ENCODE data around the gene ODAPH. TPM values are rescaled to one million over a fixed set of nuclear protein-coding genes. Genes with fewer than 3 reads are reported as not detected.
A peak's percentile ranks its signal among the peaks of the same experiment; 100 is the strongest.
"Not testable (repeated sequence)": the region's sequence is repeated elsewhere in the genome, so short reads cannot be mapped to it uniquely, and the experiment has no call there.

ODAPH gene
- total RNA-seq, 1 donor from 2014 or later: 0.63 TPM

DNA sequence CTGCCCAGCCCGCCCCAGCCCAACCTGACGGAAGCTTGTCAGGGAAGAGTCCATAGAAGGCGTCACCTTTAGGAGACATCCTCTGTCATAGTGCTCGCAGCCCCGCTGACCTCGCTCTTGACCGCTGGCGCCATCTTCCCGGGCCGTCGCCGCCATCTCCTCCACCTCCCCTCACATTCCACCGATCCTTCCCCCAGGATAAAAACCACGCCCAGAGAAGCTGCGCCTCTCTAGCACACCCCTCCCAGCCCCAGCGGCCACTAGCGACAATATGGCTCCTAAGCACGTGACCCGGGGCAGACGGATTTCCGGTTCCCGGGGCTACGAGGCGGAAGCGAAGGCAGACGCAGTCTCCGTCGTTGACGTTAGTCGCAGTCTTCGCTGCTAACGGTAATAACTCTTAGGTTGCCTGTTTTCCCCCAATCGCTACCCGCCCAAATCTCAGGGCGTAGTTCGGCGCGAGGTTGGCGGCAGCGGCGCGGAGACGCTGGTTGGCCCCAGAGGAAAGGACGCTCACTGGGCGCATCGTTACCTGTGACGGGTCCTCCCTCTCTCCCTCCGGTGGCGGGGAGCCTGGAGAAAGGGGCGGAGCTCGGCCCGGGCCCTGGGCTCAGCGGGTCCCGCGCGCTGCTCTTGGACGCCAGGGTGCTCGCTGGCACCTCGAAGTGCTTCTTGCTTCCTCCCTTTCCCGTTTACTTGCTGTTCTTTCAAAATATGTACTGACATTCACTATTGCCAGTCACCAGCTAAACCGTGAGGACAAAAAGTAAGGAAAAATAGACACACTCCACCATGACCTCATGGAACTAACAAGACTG lies 41.5 kb upstream of the ODAPH start, which contains the start of the genes RCHY1 and THAP6:
Gene RCHY1, minus strand, starts transcription at position 273 of the 818 bp plus-strand sequence. Its CDS starts 117 bp downstream, at position 156.
Gene THAP6, plus strand, starts transcription at position 343 of the 818 bp plus-strand sequence. CDS start 980 bp downstream, outside the sequence.
- Histone ChIP-seq H3K27me3 (ENCODE audit: control insufficient read depth, insufficient read depth, low read length) (no peaks in the 10 kb centered on the region), H3K4me3 (ENCODE audit: low read depth, low read length) (peak within 1 kb of the TSS; percentile 63), H3K36me3 (ENCODE audit: control insufficient read depth, insufficient read depth, low read length) (no peaks in the 10 kb centered on the region)
- TF ChIP-seq, protein P1, sequence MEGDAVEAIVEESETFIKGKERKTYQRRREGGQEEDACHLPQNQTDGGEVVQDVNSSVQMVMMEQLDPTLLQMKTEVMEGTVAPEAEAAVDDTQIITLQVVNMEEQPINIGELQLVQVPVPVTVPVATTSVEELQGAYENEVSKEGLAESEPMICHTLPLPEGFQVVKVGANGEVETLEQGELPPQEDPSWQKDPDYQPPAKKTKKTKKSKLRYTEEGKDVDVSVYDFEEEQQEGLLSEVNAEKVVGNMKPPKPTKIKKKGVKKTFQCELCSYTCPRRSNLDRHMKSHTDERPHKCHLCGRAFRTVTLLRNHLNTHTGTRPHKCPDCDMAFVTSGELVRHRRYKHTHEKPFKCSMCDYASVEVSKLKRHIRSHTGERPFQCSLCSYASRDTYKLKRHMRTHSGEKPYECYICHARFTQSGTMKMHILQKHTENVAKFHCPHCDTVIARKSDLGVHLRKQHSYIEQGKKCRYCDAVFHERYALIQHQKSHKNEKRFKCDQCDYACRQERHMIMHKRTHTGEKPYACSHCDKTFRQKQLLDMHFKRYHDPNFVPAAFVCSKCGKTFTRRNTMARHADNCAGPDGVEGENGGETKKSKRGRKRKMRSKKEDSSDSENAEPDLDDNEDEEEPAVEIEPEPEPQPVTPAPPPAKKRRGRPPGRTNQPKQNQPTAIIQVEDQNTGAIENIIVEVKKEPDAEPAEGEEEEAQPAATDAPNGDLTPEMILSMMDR (IDR thresholded peaks at IDR 0.05; ENCODE audit: insufficient read depth, low read length, poor library complexity, severe bottlenecking): no peak
- peak; percentile 85 for DNase-seq (ENCODE audit: low read depth)

DNA sequence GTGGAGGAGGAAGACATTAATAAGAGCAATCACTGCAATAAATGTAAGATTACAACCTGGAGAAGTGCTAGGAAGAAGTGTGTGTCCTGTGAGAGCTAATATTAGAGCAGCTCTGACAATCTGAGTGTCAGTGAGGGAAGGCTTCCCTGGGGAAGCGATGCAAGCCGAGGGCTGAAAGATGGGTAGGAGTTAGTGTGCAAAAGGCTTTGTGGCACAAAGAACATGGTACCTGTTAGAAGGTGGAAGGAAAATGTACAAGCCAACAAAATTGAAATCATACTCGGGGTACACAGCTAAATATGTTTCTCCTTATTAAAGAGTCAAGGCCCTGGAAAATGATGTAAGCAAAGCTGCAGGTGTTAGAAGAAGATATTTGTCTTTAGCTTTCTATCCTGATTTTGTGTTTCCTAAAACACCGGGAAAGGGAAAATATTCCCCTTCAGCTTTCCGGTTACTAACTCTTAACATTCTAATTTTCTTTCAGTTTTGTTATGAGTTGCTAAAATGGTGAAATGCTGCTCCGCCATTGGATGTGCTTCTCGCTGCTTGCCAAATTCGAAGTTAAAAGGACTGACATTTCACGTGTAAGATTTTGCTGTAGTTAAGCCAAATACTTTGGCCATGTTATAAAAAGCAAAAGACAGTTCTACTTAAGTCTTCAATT lies 40.8 kb upstream of the ODAPH start:
- H3K36me3 ChIP-seq (ENCODE audit: control insufficient read depth, insufficient read depth, low read length): no peaks in the 10 kb centered on the region
- H3K27me3 ChIP-seq (ENCODE audit: control insufficient read depth, insufficient read depth, low read length): no peaks in the 10 kb centered on the region
- TF ChIP-seq, protein P1 (IDR thresholded peaks at IDR 0.05; ENCODE audit: insufficient read depth, low read length, poor library complexity, severe bottlenecking): no peak
- no peak for DNase-seq (ENCODE audit: low read depth)
- peak overlapping the region; percentile 63 for H3K4me3 ChIP-seq (ENCODE audit: low read depth, low read length)

DNA sequence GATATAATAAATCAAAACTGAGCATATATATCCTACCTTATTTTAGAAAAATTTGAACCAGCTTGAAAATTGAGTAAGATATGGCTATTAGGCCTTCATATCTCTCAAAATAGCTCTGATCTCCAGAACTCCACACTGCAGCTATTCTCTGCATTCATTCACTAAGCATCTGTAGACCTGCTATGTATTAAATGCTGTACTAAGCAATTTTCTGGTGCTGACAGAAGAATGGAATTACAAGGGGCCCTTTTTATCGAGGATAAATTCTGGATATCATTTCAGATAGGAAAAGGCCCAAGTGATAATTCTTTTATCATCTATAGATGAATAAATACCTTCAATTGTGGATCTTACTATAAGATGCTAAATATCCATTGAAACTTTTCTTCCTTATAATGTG lies 39.7 kb upstream of the ODAPH start:
- Histone ChIP-seq H3K27me3 (ENCODE audit: control insufficient read depth, insufficient read depth, low read length) (no peaks in the 10 kb centered on the region), H3K4me3 (ENCODE audit: low read depth, low read length) (no peak overlapping the region), H3K36me3 (ENCODE audit: control insufficient read depth, insufficient read depth, low read length) (no peaks in the 10 kb centered on the region)
- no peak for DNase-seq (ENCODE audit: low read depth)
- TF ChIP-seq, protein P1 (IDR thresholded peaks at IDR 0.05; ENCODE audit: insufficient read depth, low read length, poor library complexity, severe bottlenecking): no peak

DNA sequence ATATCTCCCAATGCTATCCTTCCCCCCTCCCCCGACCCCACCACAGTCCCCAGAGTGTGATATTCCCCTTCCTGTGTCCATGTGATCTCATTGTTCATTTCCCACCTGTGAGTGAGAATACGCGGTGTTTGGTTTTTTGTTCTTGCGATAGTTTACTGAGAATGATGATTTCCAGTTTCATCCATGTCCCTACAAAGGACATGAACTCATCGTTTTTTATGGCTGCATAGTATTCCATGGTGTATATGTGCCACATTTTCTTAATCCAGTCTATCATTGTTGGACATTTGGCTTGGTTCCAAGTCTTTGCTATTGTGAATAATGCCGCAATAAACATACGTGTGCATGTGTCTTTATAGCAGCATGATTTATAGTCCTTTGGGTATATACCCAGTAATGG lies 36.4 kb upstream of the ODAPH start:
- not testable (repeated sequence) for DNase-seq (ENCODE audit: low read depth); H3K27me3 ChIP-seq (ENCODE audit: control insufficient read depth, insufficient read depth, low read length); H3K36me3 ChIP-seq (ENCODE audit: control insufficient read depth, insufficient read depth, low read length); H3K4me3 ChIP-seq (ENCODE audit: low read depth, low read length)

DNA sequence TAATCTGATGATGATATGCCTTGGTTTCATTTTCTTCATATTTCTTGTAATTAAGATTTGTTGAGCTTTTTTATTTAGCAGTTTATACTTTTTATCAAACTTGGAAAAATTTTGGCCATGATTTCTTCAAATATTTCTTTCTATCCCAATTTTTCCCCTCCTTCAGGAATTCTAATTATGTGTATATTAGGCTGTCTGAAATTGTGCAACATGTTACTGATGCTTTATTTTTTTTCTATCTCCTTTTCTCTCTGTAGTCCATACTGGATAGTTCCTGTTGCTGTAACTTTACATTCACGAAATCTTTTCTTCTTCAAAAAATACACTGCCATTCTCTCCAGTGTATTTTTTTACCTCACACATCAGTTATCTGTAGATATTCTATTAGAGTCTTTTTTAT lies 30.8 kb upstream of the ODAPH start:
- TF ChIP-seq, protein P1 (IDR thresholded peaks at IDR 0.05; ENCODE audit: insufficient read depth, low read length, poor library complexity, severe bottlenecking): no peak
- no peak for DNase-seq (ENCODE audit: low read depth)
- no peaks in the 10 kb centered on the region for H3K36me3 ChIP-seq (ENCODE audit: control insufficient read depth, insufficient read depth, low read length)

DNA sequence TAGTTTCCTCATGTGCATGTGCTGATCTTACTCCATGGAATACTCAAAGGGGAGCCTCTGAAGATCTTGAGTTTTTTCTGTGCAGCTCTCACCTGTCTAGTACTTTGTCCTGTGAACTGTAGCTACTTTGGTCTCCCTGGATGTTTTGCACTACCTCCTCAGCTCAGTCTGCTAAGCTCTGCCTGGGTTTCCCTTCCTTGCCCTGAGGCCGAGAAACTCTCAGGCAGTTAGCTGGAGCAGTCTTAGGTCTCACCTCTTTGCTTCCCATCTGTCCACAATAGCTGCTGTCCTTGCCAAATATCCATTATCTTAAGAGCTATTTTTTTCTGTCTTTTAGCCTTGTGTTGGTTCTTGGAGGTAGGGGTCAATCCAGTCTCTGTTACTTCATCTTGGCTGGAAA lies 30.0 kb upstream of the ODAPH start:
- H3K4me3 ChIP-seq (ENCODE audit: low read depth, low read length): no peak overlapping the region
- H3K27me3 ChIP-seq (ENCODE audit: control insufficient read depth, insufficient read depth, low read length): no peaks in the 10 kb centered on the region
- DNase-seq (ENCODE audit: low read depth): no peak
- TF ChIP-seq, protein P1 (IDR thresholded peaks at IDR 0.05; ENCODE audit: insufficient read depth, low read length, poor library complexity, severe bottlenecking): no peak
- H3K36me3 ChIP-seq (ENCODE audit: control insufficient read depth, insufficient read depth, low read length): no peaks in the 10 kb centered on the region

More for the DNA sequence above, 30.8 kb upstream of the ODAPH start:
- H3K27me3 ChIP-seq (ENCODE audit: control insufficient read depth, insufficient read depth, low read length): no peaks in the 10 kb centered on the region
- no peak overlapping the region for H3K4me3 ChIP-seq (ENCODE audit: low read depth, low read length)

Measured in kidney epithelial cell (primary cell).